Measurements from ENCODE around the gene ACP1.

Gene ACP1

GRCh38 chr2:282371-283263, 17.9 kb downstream of the ACP1 start:
- FAIRE-seq: no peak

- no peak for FAIRE-seq
Observed at GRCh38 chr2:283996-284794, 19.4 kb downstream of the ACP1 start.

DNA sequence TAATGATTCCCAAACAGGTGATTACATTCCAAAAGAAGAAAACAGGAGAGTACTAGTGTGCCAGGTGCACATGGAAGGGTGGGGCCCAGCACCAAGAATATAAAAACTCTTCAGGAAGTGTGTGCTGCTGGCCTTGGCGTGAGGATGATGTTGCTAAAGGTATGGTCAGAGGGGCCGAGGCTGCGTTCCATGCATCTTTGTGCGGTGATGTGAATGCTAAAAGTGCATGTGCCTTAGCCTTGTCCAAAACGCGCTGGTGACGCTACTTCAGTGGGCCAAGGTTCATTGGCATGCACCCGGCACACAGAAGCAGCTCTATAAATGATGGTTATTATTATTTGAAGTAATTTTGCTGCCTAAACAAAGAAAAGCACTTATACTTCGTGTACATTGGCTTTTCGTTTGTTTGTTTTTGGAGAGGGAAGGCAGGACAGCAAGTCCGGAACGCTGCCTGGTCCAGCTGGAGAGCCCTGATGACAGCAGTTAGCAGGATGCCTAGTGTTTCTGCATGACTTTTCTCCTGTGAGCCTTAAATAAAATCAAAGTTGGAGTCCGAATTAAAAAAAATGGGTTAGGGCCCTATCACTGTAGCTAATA, 20.2 kb downstream of the ACP1 start:
- no peak for FAIRE-seq

DNA sequence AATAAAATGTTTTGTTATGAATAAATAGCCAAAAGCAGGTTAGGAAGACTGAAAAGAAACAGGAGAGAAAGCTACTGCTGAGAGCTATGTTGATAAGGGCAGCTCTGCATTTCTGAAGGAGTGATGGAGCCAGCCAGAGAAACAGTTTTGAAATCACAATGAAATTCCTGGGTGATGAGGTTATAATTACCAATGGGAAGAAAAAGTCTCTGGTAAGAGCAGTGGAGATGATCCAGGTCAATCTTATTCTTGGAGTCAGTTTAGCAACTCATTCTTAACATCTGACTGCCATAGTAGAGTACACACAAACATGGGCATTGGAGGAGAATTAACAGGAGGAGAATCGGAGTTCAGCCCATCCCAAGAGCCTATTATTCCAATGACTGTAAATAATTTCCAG, 20.8 kb downstream of the ACP1 start:
- no peak for FAIRE-seq

GRCh38 chr2:286035-286434, 21.3 kb downstream of the ACP1 start:
- no peak for FAIRE-seq

DNA sequence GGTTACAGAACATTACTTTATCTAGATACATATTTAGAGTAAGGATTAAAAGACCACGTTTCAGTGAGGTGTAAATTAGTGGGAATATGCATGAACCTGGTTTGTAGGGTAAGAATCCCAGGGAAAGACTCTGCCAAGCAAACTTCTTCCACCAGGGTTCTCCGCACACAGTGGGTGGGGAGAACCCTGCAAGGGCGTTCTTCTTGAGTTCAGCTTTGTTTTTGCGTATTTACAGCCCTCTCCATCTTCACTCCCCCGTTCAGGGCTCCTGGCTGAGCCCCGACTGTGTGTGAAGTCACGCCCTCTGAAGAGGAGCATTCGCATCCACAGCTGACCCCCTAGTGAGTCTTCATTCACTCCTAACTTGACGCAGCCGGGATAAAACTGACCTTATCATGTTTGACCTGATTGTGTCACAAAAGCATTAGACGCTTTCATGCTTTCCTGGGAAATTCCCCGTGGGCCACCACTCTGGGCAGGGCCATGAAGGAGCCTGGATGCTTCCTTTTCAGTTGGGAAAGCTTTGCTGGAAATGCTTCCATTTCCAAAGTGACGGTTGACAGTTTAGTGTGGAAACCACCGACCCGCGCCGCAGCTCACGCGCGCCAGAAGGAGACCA, 22.1 kb downstream of the ACP1 start:
- FAIRE-seq: no peak

DNA sequence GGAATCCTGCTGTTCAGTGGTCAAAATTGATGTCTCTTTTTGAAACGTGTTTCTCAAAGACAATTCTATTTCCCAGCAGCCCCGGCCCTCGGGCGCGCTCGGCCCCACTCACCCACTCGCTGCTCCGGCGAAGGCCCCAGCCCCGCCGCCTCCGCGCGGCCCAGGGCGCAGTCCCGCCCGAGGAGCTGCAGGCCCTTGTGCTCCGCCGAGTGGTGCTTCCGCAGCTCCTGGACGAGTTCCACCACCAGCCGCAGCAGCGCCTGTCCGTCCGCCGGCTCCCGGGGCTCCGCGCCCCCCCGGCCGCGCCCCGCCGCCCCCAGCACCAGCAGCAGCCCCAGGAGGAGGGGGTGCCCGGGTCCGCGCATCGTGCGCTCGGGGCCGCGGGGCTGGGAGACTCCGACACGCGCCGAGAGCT, 22.7 kb downstream of the ACP1 start:
- FAIRE-seq: no peak

GRCh38 chr2:287911-288757, 23.4 kb downstream of the ACP1 start, which contains the start of gene ALKAL2:
Gene ALKAL2 (minus strand): TSS chr2:288091. CDS start chr2:287835, 256 bp downstream.
- FAIRE-seq: no peak

DNA sequence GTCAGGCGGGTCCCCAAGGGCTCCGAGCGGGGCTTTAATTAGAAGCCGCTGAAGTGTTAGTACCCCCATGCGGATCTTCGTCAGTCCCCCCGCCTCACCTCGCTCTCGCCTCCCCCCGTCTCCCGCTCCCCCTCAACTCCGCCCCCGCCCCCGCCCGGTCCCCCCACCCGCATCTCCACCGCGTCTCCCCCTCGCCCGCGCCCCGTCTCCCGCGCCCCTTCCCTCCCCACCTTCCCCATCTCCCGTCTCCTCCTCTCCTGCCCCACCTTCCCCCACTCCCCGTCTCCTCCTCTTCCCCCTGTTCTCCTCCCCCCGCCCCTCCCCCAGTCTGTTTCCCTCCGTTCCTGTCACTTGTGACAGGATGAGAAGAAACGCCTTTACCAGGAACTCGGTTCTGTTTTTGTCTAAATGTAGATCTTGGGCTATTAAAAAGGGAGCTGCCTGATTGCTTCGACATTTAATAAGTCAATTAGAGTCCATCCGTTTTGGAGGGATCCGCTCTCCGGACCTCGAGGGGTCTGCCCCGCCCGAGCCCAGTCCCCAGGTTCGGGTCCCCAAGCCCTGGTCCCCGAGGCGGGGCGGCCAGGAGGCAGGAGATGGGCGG, 24.1 kb downstream of the ACP1 start:
- no peak for FAIRE-seq

GRCh38 chr2:289362-290089, 24.8 kb downstream of the ACP1 start:
- FAIRE-seq: no peak

GRCh38 chr2:290090-290722, 25.5 kb downstream of the ACP1 start:
- FAIRE-seq: peak; percentile 58

- no peak for FAIRE-seq
Observed at GRCh38 chr2:295090-295489, 30.3 kb downstream of the ACP1 start.

- no peak for FAIRE-seq
Observed at GRCh38 chr2:296354-296753, 31.6 kb downstream of the ACP1 start.

DNA sequence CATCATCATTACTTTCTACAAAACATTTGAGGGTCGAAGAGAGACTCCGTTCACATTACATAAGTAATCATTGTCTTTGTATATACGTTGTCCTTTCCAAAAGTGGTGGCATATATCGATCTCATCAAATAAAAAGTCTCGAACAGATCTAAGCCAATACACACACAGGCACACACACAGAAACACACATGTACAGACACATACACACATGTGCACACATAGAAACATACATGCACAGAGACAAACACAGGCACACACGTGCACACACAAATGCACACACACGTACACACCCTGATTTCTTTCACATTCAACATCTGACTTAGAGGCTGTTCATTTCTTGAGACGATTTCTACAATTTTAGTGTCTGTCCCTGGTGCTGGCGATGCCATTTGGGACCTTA, 40.6 kb downstream of the ACP1 start:
- FAIRE-seq: no peak

GRCh38 chr2:309148-309953, 44.6 kb downstream of the ACP1 start:
- FAIRE-seq: no peak

DNA sequence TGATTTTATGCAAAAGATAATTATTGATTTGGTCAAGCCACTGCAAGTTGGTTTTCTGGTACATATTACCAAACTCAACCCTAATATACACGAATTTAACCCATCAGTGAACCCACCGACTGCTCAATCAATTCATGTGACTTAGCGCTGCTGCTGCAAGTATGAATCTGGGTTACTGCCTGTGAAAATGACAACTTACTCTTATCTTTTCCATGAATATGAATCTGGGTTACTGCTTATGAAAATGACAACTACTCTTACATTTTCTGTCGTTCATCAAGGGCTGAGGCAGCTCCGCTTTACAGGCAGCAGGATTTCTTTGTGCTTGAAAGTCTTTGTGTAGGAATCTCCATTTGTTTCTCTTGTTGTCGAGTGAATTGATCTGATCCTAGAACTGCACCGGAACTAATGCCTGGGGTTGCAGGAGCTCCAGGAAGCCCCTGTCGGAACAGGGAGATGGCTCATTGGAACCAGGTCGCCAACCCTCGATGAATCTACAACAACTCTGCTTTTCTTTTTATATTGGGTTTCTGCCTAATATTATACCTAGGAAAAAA, 45.3 kb downstream of the ACP1 start:
- no peak for FAIRE-seq

DNA sequence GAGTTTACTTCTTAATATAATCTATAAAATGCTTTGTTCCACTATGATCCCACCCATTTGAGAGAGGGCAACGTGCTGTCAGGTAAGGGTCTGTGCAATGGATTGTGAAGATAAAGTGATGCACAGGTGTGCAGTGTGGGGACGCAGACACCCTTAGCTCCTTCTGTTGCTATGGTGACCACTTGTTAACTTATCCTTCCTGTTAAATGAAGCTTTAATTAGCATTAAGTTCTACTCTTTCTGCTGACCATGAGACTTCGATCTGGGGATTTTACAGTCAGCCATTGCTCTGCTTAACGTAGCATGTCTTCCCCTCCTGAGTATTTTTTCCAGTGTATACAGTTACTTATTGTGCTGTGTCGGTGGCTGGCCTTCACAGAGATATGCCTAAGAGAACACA, 46.2 kb downstream of the ACP1 start:
- FAIRE-seq: no peak

- FAIRE-seq: no peak
Observed at GRCh38 chr2:313991-314390, 49.2 kb downstream of the ACP1 start.
